ENCODE results near the gene RNU6-8.

Gene RNU6-8

GRCh38 chr14:32205984-32206383 lies 2.9 kb upstream of the RNU6-8 start:
- Histone ChIP-seq H3K9me3 (ENCODE audit: insufficient read depth, low read depth, low read length) (no peaks in the 10 kb centered on the region), H3K36me3 (ENCODE audit: insufficient read depth, low read length) (no peaks in the 10 kb centered on the region), H3K27me3 (ENCODE audit: insufficient read depth, low read length, poor library complexity, severe bottlenecking) (no peaks in the 10 kb centered on the region), H4K20me1 (ENCODE audit: insufficient read depth, low read length, poor library complexity, severe bottlenecking) (no peaks in the 10 kb centered on the region), H2AFZ (ENCODE audit: low read length) (no peak overlapping the region), H3K9me2 (replicated peaks; ENCODE audit: low read depth, low read length) (no peaks in the 10 kb centered on the region), H3K4me2 (ENCODE audit: low read depth, low read length, poor library complexity, severe bottlenecking) (peak overlapping the region; percentile 35), H3K9ac (ENCODE audit: low read depth, low read length, poor library complexity, severe bottlenecking) (no peak overlapping the region), H3F3A (ENCODE audit: low read depth) (no peaks in the 10 kb centered on the region), H3K79me2 (ENCODE audit: insufficient read depth, low read length) (no peaks in the 10 kb centered on the region), H3K4me1 (ENCODE audit: insufficient read depth, low read length, poor library complexity, severe bottlenecking) (peaks cover 13% of the 10 kb centered on the region), H3K4me3 (ENCODE audit: low read length, poor library complexity, severe bottlenecking) (no peak overlapping the region)
- TF ChIP-seq CTCF (conservative IDR thresholded peaks at IDR 0.05; ENCODE audit: low read length) (no peak), EZH2phosphoT487 (IDR thresholded peaks at IDR 0.05; ENCODE audit: borderline replicate concordance) (no peak)

- Histone ChIP-seq H3K27me3 (ENCODE audit: insufficient read depth, low read length, poor library complexity, severe bottlenecking) (no peaks in the 10 kb centered on the region), H3K9ac (ENCODE audit: low read depth, low read length, poor library complexity, severe bottlenecking) (no peak overlapping the region), H3K9me3 (ENCODE audit: insufficient read depth, low read depth, low read length) (no peaks in the 10 kb centered on the region), H3K36me3 (ENCODE audit: insufficient read depth, low read length) (no peaks in the 10 kb centered on the region), H3F3A (ENCODE audit: low read depth) (no peaks in the 10 kb centered on the region), H3K4me2 (ENCODE audit: low read depth, low read length, poor library complexity, severe bottlenecking) (peak overlapping the region; percentile 35), H3K4me3 (ENCODE audit: low read length, poor library complexity, severe bottlenecking) (no peak overlapping the region), H3K4me1 (ENCODE audit: insufficient read depth, low read length, poor library complexity, severe bottlenecking) (peaks cover 16% of the 10 kb centered on the region), H3K9me2 (replicated peaks; ENCODE audit: low read depth, low read length) (no peaks in the 10 kb centered on the region), H4K20me1 (ENCODE audit: insufficient read depth, low read length, poor library complexity, severe bottlenecking) (no peaks in the 10 kb centered on the region), H3K79me2 (ENCODE audit: insufficient read depth, low read length) (no peaks in the 10 kb centered on the region), H2AFZ (ENCODE audit: low read length) (no peak overlapping the region)
- TF ChIP-seq CTCF (conservative IDR thresholded peaks at IDR 0.05; ENCODE audit: low read length): no peak
- no peak for TF ChIP-seq EZH2phosphoT487 (IDR thresholded peaks at IDR 0.05; ENCODE audit: borderline replicate concordance)
These were observed 2.5 kb upstream of the RNU6-8 start for GRCh38 chr14:32205554-32205953.

- H3K9me2 ChIP-seq (replicated peaks; ENCODE audit: low read depth, low read length): no peaks in the 10 kb centered on the region
- H3K4me2 ChIP-seq (ENCODE audit: low read depth, low read length, poor library complexity, severe bottlenecking): peak overlapping the region; percentile 93
- no peaks in the 10 kb centered on the region for H3K9me3 ChIP-seq (ENCODE audit: insufficient read depth, low read depth, low read length)
- no peaks in the 10 kb centered on the region for H4K20me1 ChIP-seq (ENCODE audit: insufficient read depth, low read length, poor library complexity, severe bottlenecking)
- peak overlapping the region; percentile 77 for H3K9ac ChIP-seq (ENCODE audit: low read depth, low read length, poor library complexity, severe bottlenecking)
- H3K79me2 ChIP-seq (ENCODE audit: insufficient read depth, low read length): no peaks in the 10 kb centered on the region
- H3K36me3 ChIP-seq (ENCODE audit: insufficient read depth, low read length): no peaks in the 10 kb centered on the region
- H3K4me1 ChIP-seq (ENCODE audit: insufficient read depth, low read length, poor library complexity, severe bottlenecking): peaks cover 20% of the 10 kb centered on the region
- peak overlapping the region; percentile 95 for H3K4me3 ChIP-seq (ENCODE audit: low read length, poor library complexity, severe bottlenecking)
- no peak for TF ChIP-seq EZH2phosphoT487 (IDR thresholded peaks at IDR 0.05; ENCODE audit: borderline replicate concordance)
- no peak for TF ChIP-seq CTCF (conservative IDR thresholded peaks at IDR 0.05; ENCODE audit: low read length)
- no peaks in the 10 kb centered on the region for H3F3A ChIP-seq (ENCODE audit: low read depth)
- H2AFZ ChIP-seq (ENCODE audit: low read length): peak overlapping the region; percentile 100
- H3K27me3 ChIP-seq (ENCODE audit: insufficient read depth, low read length, poor library complexity, severe bottlenecking): no peaks in the 10 kb centered on the region
These were observed 874 bp upstream of the RNU6-8 start for GRCh38 chr14:32203928-32204357.
